Measurements from ENCODE around the gene ATP11A.
"Not testable (repeated sequence)": the region's sequence is repeated elsewhere in the genome, so short reads cannot be mapped to it uniquely, and the experiment has no call there.

Gene ATP11A

DNA sequence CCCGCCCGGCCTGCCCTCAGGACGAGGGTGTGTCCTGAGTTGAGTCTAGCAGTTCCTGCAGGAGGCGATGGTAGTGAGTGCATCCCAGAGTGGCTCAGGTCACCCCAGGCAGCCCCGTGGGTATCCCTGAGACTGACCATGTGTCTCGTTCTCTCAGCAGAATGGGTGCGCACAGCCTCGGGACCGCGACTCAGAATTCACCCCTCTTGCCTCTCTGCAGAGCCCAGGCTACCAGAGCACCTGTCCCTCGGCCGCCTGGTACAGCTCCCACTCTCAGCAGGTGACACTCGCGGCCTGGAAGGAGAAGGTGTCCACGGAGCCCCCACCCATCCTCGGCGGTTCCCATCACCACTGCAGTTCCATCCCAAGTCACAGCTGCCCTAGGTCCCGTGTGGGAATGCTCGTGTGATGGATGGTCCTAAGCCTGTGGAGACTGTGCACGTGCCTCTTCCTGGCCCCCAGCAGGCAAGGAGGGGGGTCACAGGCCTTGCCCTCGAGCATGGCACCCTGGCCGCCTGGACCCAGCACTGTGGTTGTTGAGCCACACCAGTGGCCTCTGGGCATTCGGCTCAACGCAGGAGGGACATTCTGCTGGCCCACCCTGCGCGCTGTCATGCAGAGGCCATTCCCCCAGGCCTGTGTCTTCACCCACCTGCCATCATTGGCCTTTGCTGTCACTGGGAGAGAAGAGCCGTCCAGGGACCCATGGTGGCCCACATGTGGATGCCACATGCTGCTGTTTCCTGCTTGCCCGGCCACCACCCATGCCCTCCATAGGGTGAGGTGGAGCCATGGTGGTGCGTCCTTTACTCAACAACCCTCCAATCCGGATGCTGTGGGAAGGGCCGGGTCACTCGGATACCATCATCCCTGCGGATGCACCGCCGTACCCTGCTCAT is 192.1 kb downstream of the ATP11A start:
- no peak for DNase-seq (ENCODE audit: low spot score)

DNA sequence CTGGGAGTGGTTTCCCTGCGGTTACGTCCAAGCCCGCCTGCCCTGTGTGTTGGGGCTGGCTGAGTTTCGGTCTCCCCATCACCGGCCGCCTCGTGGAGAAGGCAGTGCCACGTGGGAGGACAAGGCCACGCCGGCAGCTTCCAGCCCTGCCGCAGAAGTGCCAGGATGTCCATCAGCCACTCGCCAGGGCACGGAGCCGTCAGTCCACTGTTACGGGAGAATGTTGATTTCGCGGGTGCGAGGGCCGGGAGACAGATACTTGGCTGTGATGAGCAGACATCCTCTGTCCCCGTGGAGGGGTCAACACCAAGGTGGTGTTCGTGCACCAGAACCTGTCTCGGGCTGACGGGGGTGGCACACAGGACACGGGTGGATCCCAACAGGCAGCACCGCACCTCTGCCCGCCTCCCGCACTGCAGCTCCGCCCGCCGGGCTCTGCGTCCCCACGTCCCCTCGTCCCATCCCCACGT is 192.8 kb downstream of the ATP11A start:
- DNase-seq (ENCODE audit: low spot score) = no peak

DNA sequence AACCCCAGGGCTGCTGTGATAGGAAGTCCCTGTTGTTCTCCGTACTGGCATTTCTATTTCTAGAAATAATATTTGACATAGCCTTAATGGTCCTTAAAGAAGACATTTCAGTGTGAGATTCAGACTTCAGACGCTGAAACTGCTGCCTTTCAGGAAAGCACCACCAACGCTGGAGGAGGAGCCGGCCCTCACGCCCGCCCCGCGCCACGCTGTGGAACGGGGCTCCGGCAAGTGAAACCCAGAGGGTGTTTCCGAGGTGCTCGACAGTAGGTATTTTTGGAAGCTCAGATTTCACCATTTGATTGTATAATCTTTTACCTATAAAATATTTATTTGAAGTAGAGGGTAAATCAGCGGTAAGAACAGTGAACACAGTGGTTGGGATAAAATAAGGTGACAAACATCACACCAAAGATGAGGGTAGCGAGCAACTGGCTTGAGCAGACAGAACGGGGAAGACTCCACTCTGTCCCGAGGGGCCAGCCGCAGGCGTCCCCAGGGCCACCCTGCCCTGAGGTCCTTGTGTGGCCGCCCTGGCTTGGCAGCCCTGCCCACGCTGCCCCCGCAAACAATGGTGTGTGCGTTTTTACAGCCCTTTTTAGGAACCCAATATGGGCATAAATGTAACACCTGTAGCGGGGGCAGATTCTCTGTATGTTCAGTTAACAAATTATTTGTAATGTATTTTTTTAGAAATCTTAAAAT is 193.6 kb downstream of the ATP11A start:
- DNase-seq (ENCODE audit: low spot score) = no peak

DNA sequence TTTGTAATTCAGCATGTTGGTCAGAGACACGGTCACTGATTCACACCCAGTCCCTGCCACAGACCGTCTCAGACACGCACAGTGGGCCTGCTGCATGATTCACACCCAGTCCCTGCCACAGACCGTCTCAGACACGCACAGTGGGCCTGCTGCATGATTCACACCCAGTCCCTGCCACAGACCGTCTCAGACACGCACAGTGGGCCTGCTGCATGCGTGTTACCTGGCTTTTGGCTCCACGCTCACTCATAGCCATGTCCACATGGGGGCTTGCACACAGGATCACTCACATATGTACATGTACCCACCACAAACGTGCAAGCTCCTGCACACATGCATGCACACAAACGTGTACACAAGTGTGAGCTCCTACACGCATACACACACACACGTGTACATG is 194.9 kb downstream of the ATP11A start:
- DNase-seq (ENCODE audit: low spot score) = not testable (repeated sequence)

DNA sequence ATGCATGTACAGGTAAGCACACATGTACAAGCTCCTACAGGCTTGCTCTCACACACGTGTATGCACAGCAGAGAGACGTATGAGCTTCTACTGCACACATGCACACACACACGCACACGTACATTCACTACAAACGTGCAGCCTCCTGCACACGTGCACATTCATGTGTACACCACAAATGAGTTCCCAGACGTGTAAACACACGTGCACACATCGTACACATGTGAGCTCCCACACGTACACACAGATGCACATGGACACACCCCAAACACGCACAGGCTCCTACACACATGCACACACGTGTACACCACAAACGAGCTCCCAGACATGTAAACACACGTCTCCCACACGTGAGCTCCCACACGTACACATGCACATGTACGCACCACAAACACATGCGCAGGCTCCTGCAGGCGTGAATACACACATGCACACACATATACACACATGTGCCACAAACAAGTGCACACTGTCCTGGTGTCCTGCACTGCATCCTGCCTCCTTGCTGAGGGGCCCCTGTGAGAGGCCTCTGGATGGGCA is 195.5 kb downstream of the ATP11A start:
- no peak for DNase-seq (ENCODE audit: low spot score)

DNA sequence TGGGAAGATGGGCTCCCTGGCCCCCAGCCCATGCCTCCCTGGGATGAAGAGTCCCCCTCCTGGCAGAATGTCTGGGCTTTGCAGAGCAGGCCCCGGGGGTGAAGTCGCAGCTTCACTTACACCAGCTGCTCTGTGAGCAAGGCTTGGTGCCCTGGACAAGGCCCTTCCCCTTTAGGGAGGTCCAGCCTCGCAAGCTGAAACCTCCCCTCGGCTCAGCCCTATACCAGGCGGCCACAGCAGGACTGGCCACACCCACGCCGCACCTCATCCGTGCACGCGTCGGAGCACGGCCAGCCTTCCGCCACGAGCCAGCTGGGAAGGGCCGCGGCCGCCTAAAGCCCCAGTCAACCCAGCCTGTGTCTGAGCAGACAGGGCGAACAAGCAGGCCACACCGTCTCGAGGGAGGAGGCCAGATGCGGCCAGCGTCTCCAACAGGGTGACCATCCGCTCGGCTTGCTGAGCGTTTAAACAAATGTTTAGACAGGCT is 196.0 kb downstream of the ATP11A start:
- DNase-seq (ENCODE audit: low spot score) = peak; percentile 91

DNA sequence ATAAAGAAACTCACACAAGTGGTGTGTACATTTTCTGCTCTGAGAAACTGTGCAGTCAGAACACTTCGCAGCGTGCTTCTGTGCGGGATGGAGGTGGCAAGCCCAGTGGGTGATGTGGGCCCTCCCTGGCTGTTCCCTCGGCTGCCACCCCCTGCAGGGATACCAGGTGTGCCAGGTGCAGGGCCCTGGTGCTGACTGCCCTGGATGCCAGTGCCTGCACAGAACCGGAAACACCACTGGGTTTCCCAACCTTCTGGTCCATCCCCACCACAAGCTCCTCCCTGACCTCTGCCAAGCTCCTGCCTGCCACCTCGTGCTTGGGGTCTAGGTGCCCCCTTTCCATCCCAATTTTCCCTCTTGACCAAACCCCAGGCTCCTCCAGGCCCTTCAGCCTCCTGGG is 197.3 kb downstream of the ATP11A start:
- no peak for DNase-seq (ENCODE audit: low spot score)

DNA sequence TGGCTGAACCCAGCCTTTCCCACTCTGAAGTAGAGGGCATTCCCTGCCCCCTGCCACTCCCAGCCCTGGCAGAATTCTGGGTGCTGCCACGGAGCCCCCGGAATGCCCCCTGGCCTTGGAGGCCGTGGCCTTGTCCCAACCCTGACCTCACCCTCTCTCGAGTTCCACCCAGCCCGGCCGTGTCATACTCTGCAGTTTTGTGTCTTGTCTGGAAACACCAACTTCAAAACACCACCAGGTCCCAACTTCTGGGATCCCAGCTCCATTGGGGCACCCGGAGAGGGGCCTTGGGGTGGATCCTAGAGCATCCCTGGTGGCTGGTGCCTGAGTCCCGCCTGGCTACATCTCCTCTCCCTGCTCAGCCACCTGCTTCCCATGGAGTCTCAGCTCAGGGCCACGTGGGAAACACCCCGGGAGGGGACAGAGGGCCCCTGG is 197.7 kb downstream of the ATP11A start:
- no peak for DNase-seq (ENCODE audit: low spot score)

DNA sequence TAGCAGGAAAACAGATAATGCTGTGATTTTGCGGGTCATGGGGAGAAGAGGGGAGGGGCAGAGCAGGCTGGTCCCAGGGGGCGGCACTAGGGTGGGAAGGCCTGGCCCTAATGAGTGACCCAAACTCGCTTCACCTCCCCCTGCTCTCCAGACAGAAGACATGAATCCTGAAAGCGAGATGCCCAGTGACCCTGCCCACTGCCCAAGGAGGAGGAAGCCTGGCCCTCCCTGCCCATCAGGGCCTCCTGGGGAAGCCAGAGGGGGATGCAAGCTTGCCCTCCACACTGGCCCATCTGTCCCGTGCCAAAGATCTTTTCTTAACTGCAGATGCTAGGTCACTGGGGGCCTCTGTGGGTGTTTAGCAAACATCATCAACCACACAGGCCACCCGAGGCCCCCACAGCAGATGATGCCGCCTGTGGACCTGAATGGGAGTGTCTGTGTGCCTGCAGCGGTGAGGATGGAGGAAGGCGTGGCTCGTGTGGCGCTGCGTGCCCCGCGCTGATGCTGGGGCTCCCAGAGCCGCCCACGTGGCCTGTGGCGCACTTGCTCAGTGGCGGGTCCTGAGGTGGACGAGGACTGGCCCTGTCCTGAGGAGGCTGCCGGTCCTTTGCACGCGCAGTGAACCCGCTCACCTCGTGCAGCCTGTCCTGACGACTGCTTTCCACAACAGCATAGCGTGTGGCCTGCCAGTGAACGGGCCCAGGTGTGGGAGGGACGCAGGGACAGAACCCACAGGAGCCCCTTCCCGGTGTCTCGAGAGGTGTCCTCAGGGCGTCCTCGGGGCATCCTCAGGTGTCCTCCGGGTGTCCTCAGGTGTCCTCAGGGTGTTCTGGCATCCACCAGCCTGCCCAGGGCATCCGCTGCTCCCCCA is 198.6 kb downstream of the ATP11A start:
- no peak for DNase-seq (ENCODE audit: low spot score)

DNA sequence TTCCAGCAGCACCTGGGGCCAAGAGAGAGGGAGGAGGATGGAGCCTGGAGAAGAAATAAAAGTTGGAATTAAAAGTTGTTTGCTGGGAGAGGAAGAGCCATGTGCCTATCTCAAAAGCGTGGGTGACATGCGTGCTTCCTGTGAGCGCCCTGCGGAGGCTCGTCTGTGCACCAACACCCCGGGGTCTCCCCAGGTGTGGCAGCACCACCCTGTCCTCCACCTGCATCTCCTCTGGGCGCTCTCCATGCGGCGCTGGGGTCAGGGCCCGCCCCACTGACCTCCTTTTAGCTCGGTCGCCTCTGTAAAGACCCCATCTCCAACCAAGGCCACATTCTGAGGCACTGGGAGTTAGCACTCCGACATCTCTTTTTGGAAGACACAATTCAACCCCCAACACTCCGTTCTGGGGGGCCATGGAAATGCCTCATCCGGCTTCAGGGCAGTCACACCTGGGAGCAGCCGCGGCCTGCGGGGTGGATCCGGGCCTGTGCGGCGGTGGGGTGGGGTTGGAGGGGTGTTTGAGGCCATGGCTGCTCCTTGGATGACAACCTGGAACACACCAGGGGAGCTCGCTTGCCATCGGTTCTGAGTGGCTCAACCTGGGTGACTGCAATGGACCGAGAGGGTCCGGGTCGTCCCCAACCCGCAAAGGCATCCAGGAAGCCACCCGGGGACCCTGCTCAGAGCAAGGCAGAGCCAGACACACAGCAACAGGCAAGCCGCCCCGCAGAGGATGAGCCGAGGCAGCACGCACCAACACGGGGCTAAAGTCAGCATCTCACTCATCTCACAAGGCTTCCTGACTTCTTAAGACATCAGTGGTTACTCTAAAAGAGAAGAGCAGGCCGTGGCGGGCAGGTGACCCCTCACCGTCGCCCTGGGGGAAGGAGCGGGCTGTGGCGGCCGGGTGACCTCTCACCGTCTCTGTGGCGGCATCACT is 199.8 kb downstream of the ATP11A start:
- no peak for DNase-seq (ENCODE audit: low spot score)

DNA sequence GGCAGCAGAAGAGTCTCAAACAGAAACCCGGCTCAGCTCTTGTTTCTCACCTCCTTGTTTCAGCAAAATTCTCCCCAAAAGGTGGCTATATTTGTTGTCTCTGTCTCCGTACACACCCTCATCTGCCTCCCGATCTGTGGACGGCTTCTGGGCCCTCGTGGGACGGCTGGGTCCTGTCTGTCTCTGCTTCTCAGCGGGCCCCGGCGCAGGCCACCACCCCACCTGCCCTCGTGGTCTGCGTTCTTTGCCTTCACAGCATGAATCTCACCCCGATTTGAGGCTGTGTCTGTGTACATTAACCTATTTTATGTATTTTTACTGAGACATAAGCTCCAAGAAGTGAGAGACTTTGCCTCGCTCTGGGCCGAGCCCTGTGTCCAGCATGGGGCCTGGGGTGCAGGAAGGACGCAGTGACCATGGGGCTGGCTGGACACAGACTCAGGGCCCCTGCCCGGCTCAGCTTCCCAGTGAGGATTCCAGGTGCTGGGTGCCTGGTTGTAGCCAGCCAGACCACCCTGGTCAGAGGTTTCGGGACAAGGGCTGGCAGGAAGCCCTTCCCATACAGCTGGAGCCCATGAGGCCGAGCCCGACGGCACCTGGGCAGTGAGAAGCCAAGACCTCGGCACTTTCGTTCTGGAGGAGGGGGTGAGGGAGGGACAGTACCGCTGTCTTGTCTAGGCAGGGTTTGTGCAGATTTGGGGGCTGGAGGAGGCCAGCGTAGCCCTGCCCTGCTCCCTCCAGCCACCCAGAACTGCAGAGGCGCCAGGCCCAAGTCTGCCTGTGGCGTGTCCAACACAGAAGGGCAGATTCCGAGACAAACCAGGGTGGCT is 200.7 kb downstream of the ATP11A start:
- no peak for DNase-seq (ENCODE audit: low spot score)

DNA sequence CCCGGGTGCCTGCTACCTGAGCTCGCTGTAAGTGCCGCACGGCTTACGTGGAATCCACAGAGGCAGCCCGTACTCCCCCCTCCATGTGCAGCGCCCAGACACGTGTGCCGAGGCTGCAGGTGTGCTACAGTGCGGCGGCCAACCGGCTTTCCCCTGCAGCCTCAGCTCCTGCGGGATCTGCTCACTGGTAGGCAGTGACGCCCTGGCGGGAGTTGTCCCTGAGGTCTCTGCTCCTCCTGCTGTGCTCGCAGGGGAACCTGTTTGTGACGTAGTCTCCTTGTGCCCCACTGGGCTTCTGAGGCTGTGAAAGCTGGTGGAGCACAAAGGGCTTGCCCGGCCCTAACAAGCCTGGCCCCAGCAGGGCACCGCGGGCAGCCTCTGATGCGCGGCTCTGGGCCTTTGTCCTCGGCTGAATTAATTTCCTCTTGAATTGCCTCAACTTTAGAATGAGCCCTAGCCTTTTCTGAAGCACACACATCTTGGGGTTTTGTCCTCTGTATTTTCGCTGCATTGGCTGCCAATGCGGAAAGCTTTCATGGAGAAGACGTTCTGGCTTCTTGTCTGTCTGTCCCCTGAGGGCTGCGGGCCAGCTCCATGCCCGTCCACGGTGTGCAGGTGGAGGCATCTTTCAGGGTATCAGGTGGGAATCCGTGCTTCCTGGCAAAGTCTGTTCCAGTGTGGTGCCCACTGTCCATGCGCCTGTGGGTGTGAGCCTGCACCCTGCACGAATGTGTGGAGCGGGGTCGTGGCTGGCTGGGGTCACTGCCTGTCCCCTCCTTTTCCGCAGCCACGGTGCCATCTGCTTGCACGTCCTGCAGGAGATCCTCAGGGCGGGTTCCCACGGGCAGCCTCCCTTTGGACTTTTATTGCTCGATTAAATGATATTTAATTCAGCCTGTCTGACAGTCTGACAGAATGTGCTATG is 201.9 kb downstream of the ATP11A start:
- no peak for DNase-seq (ENCODE audit: low spot score)

DNA sequence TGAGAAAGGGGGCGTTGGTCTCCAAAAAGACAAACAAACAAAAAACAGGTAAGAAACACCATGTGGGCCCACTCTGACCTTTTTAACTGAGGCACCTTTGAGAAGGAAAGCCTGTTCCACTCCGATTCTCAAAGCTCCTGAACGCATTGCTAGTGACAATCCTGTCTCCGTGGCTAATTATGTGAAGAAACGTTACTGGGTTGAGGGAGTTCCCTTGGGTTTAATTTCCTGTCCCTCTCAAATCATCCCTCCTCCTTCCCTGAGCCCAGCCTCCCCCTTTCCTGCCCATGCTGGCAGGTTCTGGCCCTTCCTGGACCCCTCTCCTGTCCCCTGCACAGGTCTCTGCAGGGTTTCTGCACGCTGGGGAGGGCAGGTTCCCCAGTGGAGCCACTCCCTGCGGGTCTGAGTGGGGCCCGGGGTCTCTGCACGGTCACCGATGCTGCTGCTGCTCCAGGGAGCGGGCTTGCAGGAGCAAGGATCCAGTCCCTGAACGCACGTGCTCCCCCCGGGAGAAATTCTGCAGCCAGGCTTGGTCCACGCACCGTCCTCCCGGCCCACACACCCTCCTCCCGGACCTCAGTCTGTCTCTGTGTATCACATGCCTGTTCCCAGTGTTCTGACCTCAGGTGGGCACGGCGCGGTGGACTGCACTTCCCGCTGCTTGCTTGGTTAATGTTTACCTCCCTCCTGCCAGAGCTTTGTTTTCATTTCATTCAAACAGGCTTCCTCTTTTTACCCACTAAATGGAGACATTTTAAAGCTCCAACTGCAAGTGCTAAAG is 202.8 kb downstream of the ATP11A start:
- no peak for DNase-seq (ENCODE audit: low spot score)

DNA sequence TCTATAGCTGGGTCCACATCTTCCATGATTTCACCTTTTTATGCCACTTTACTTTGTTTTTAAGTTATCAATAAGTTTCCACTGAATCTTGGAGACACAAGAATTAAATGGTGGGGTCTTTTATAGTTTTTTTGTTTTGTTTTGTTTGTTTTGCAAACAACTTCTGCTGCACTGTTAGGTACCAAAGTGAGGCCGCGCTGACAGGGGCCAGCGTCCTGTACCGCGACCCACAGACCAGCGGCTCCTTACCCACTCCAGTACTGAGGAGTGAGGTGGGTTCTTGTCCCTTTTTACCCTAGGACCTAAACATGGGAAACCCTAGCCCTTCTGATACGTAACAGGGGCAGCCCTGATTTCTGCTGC is 203.3 kb downstream of the ATP11A start:
- no peak for DNase-seq (ENCODE audit: low spot score)

DNA sequence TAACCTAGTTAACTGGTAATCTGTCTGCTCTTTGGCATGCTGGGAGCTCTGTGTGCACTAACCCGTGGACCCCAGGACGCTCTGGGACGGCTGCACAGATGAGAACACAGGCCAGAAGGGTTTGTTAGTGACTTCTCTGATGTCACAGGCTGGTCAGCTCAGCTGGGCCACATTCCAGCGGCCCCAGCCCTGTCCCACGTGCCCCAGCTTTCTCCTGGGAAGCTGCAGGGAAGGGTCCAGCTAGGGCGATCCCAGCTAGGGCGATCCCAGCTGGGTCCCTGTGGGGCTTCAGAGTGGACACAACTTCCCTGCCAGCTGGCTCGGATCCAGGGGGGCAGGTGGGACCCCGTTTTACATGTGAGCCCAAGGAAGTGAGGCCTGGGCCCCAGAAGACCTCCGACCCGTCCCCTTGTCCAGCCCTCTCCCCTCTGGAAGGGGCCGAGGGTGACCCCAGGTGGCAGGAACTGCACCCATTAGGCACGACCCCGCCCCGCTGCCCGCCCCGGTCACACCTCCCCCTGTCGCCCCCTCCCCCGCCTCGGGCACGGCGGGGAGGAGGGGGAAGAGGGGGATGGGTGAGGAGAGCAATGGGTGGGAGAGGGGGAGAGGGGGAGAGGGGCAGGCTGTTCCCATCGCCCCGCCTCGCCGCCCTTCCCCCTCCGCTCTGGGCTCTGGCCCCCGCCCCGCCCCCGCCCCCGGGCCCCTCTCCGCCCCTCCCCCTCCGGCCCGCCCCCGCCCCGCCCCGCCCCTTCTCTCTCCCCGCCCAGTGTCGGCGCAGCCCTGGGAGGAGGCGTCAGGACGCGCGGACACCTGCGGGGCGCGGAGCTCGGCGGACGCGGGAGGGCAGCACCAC is 204.0 kb downstream of the ATP11A start:
- DNase-seq (ENCODE audit: low spot score) = peak; percentile 61

DNA sequence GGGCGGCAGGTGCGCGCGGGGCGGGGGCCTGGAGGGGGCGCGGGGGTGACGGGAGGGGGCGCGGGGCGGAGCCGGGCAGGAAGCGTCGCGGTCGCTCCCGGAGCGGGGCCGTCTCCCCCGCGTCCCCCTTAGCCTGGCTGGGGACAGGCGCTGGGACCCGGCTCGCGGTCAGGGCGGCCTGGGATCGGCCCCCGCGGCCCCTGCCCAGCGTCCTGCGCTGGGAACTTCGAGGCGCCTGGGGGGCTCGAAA is 204.5 kb downstream of the ATP11A start:
- no peak for DNase-seq (ENCODE audit: low spot score)
